Suprapubic skin (tissue), 4 donors: ENCODE data around the gene MYCBP. TPM values are rescaled to one million over a fixed set of nuclear protein-coding genes. Genes with fewer than 3 reads are reported as not detected.

Experiments
- DNase-seq, 2 donors: peaks; one replicate each; pipeline ENCODE4 v3.0.0-alpha.2; 2019; ENCODE audit warnings: low spot score in 2 of 2
- H3K27ac ChIP-seq: fragments of 200-600 bp; sonication (generic); one replicate; pipeline ENCODE4 v1.5.1; 2019
- H3K27me3 ChIP-seq: fragments of 200-600 bp; sonication (generic); one replicate; pipeline ENCODE4 v1.5.1; 2019
- H3K36me3 ChIP-seq: fragments of 200-600 bp; sonication (generic); one replicate; pipeline ENCODE4 v1.5.1; 2019
- H3K4me1 ChIP-seq: fragments of 200-600 bp; sonication (generic); one replicate; pipeline ENCODE4 v1.5.1; 2019
- H3K4me3 ChIP-seq: fragments of 200-600 bp; sonication (generic); one replicate; pipeline ENCODE4 v1.5.1; 2019; ENCODE audit warnings: mild to moderate bottlenecking
- H3K9me3 ChIP-seq: fragments of 200-600 bp; sonication (generic); one replicate; pipeline ENCODE4 v1.5.1; 2019
- CTCF ChIP-seq, 2 donors: fragments of 200-600 bp in 1 of 2; fragments of 450-650 bp in 1 of 2; sonication (generic) in 1 of 2; IDR thresholded peaks; one replicate each; pipeline ENCODE4 v1.5.1; 2016 to 2019; ENCODE audit warnings: antibody characterized with exemption in 2 of 2, mild to moderate bottlenecking in 1 of 2, moderate library complexity in 1 of 2
- EP300 ChIP-seq: sonication (generic); formaldehyde crosslinking; IDR thresholded peaks from one replicate; pipeline ENCODE4 v1.6.1; 2017; ENCODE audit warnings: antibody characterized with exemption
- POLR2A ChIP-seq, 2 donors: fragments of 450-650 bp; IDR thresholded peaks; one replicate each; pipeline ENCODE4 v1.6.1; 2017; ENCODE audit warnings: antibody characterized with exemption in 2 of 2, mild to moderate bottlenecking in 2 of 2, moderate library complexity in 2 of 2
- POLR2AphosphoS5 ChIP-seq, 3 donors: sonication (generic); formaldehyde crosslinking; IDR thresholded peaks; one replicate each; pipeline ENCODE4 v1.6.1; 2017; ENCODE audit warnings: antibody characterized with exemption in 3 of 3
- WGBS: methylation state at CpG from one replicate; pipeline ENCODE4 v1.1.5; 2018; 5-methylcytosine and 5-hydroxymethylcytosine counted together
- total RNA-seq, 4 donors: library from RNA; depleted of rRNA; stranded (reverse); fragments of >200 nt; gene quantifications; one replicate each; pipeline ENCODE4 v1.1.0, GENCODE V29; 2016

MYCBP gene
- total RNA-seq, 4 donors from 2014 or later = 6.9 to 21.2 (median 19.7) TPM

GRCh38 chr1:38826262-38826661 lies 46.9 kb downstream of the MYCBP start:
- Histone ChIP-seq H3K9me3 (no peaks in the 10 kb centered on the region), H3K4me3 (no peak overlapping the region), H3K36me3 (no peaks in the 10 kb centered on the region), H3K27me3 (peaks cover 23% of the 10 kb centered on the region), H3K4me1 (no peaks in the 10 kb centered on the region), H3K27ac (no peak overlapping the region)
- 48% methylated on average over 3 of the region's 3 CpGs for WGBS
- DNase-seq = no peak
- TF ChIP-seq POLR2AphosphoS5 (IDR thresholded peaks at IDR 0.05) = no peak
- TF ChIP-seq EP300 = no peak
- no peak for TF ChIP-seq CTCF (IDR thresholded peaks at IDR 0.05)
- TF ChIP-seq POLR2A (IDR thresholded peaks at IDR 0.05) = no peak

GRCh38 chr1:38820860-38821259 lies 52.3 kb downstream of the MYCBP start:
- no peaks in the 10 kb centered on the region for H3K36me3 ChIP-seq
- no peak for DNase-seq
- H3K27me3 ChIP-seq = peaks cover 63% of the 10 kb centered on the region
- no peak overlapping the region for H3K27ac ChIP-seq
- H3K4me1 ChIP-seq = peaks cover 20% of the 10 kb centered on the region
- no peaks in the 10 kb centered on the region for H3K9me3 ChIP-seq
- H3K4me3 ChIP-seq = no peak overlapping the region
- TF ChIP-seq POLR2A (IDR thresholded peaks at IDR 0.05) (no peak), EP300 (no peak), POLR2AphosphoS5 (IDR thresholded peaks at IDR 0.05) (no peak), CTCF (IDR thresholded peaks at IDR 0.05) (no peak)
- 40% methylated on average over 1 of the region's 1 CpG for WGBS

- Histone ChIP-seq H3K27ac (no peak overlapping the region), H3K4me3 (no peak overlapping the region), H3K27me3 (peaks cover 68% of the 10 kb centered on the region), H3K4me1 (peaks cover 21% of the 10 kb centered on the region), H3K36me3 (no peaks in the 10 kb centered on the region), H3K9me3 (no peaks in the 10 kb centered on the region)
- no peak for TF ChIP-seq POLR2A (IDR thresholded peaks at IDR 0.05)
- 92% methylated on average over 2 of the region's 2 CpGs for WGBS
- no peak for DNase-seq
These were observed 53.6 kb downstream of the MYCBP start for GRCh38 chr1:38819516-38819915.

- peaks cover 70% of the 10 kb centered on the region for H3K27me3 ChIP-seq
These were observed 54.1 kb downstream of the MYCBP start for GRCh38 chr1:38819040-38819439.

GRCh38 chr1:38818175-38818976 lies 54.8 kb downstream of the MYCBP start:
- Histone ChIP-seq H3K27me3 (peaks cover 75% of the 10 kb centered on the region), H3K4me1 (peaks cover 21% of the 10 kb centered on the region), H3K9me3 (no peaks in the 10 kb centered on the region), H3K4me3 (peak overlapping the region; percentile 43), H3K36me3 (no peaks in the 10 kb centered on the region), H3K27ac (no peak overlapping the region)
- 0% methylated on average over 10 of the region's 70 CpGs for WGBS
- DNase-seq = no peak
- peak; percentile 33 to 90 for TF ChIP-seq CTCF (IDR thresholded peaks at IDR 0.05)
- no peak for TF ChIP-seq POLR2AphosphoS5 (IDR thresholded peaks at IDR 0.05)

More at GRCh38 chr1:38819040-38819439, 54.1 kb downstream of the MYCBP start:
- no peaks in the 10 kb centered on the region for H3K36me3 ChIP-seq
- no peak overlapping the region for H3K4me3 ChIP-seq
- H3K4me1 ChIP-seq = peaks cover 21% of the 10 kb centered on the region
- DNase-seq = no peak
- no peaks in the 10 kb centered on the region for H3K9me3 ChIP-seq
- WGBS = 56% methylated on average over 10 of the region's 10 CpGs
- no peak for TF ChIP-seq CTCF (IDR thresholded peaks at IDR 0.05)
- TF ChIP-seq POLR2A (IDR thresholded peaks at IDR 0.05) = no peak
- no peak for TF ChIP-seq EP300
- no peak for TF ChIP-seq POLR2AphosphoS5 (IDR thresholded peaks at IDR 0.05)
- no peak overlapping the region for H3K27ac ChIP-seq
